ENCODE results near the gene ZNF474. TPM values are rescaled to one million over a fixed set of nuclear protein-coding genes. Genes with fewer than 3 reads are reported as not detected.

Gene ZNF474
- total RNA-seq, 1 experiment from 2014 or later = 4.9 TPM

DNA sequence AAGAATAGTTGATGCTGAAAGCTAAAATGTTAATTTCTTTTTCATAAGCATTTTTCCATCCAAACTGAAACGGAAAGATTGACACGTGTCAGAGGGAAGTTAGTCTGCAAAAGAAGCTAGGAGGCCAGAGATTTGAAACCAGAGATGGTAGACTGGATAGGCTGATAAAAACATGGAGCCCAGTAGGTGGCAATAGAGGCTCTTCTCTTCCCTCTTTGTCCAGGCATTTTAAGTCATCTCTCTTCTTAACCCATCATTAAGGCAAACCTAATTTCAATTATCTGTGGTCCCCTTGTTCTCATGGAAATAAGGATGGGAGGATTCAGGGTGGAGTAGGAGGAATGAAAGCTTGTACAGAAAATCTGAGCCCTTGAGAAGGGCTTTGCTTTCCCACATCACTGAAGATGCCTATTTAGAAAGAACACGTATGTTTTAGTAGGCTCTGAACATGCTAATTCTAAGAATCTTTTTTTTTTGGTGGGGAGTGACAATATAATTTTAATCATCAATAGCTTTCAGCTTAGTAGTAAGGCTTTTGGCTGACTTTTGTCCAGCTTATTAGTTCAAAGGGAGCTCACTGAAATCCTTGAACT is 66.6 kb downstream of the ZNF474 start:
- in situ Hi-C loops (cut with HindIII; ENCODE audit: low pct_unique_long_range_greater_than_20kb, low sequenced_read_pairs) = no loop called here
- DNase-seq (ENCODE audit: low read depth) = peak; percentile 22

DNA sequence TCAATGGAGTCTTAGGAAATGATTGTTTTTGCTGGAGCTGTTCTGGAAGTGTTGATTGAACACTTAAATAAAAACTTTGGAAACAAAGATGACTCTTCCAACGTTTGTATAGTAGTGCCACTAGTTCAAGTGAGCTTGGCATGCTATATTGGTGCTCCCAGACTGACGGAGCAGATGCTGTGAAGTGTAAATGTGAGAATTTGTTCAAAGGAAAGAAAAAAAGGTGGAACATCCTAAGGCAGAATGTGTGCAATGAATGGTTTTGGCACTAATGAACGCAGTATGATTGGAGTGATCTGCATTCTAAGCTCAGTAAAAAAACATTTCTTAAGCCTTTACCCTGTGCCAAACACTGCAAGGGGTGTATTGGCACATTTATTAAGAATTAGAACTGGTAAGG is 69.8 kb downstream of the ZNF474 start:
- no peak for DNase-seq (ENCODE audit: low read depth)
- in situ Hi-C loops (cut with HindIII; ENCODE audit: low pct_unique_long_range_greater_than_20kb, low sequenced_read_pairs) = no loop called here

DNA sequence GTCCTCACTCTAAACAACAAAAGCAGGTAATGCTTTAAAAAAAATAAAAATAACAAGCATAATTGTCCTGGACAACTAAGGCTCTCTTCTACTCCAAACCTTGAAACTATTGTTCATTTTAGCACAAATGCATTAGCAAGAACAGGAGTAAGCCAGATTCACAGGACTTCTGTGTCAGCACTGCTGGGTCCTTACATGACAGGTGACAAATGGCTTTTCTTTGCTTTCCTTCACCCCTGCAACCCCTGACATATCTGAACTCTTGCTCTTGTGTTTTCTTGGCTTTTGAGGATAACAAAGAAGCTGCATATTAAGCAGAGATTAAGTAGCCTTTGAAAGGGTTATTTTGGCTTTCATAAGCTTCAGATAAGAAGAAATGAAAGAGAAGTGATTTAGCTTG is 71.1 kb downstream of the ZNF474 start:
- in situ Hi-C loops (cut with HindIII; ENCODE audit: low pct_unique_long_range_greater_than_20kb, low sequenced_read_pairs) = no loop called here
- no peak for DNase-seq (ENCODE audit: low read depth)

DNA sequence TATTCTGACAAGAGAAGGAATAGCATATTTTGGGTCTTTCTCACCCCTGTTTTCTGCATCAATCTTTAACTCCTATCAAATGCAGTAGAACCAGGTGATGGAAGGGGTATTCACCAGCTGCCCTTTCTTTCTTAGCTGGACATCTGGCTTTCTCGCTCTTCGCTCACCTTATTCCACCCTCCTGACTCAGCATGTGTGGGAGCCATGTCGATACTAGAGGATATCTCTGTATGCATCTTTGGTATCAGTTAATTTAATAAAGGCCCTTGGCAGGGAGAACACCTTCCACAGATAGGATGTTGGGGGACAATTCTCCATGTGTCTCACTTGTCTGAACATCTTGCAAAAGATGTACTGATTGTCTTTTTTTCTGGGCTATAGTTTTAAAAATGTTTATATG is 71.5 kb downstream of the ZNF474 start:
- in situ Hi-C loops (cut with HindIII; ENCODE audit: low pct_unique_long_range_greater_than_20kb, low sequenced_read_pairs) = no loop called here
- no peak for DNase-seq (ENCODE audit: low read depth)

DNA sequence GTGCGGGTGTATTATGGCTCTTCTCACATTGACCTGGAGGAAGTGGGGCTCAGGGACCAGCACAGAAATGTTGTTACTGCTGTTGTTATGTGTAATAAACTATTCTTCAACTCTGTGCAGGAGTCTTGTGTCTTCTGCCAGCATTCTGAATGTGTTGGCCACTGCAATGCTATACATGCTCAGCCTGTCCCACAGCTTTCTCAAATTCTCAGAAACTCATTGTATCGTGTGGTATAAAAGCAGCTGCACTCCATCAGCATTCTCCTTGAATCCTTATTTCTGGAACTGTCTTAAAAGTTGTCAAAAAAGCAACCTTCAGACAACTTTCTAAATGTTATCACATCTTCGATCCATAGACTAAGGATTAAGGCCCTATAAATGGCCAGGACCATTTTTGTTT is 72.0 kb downstream of the ZNF474 start:
- in situ Hi-C loops (cut with HindIII; ENCODE audit: low pct_unique_long_range_greater_than_20kb, low sequenced_read_pairs) = no loop called here
- no peak for DNase-seq (ENCODE audit: low read depth)

DNA sequence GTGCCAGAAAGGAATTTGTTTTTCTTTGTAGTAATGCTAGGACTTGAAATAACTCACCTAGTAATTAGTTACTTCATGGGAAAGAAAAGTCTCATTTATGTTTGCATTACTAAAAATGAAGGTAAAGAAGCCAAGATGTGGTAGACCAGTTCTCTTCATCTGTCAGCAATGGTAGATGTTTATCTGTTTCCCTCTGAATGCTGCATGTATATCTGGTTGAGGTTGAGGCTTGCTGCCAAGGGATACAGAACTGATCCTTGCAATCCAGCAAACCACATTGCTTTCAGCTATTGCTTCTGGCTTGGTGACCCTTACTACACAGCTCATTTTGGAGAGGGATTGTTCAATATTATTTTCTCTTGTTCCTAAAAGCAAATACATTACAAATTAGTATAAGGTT is 73.6 kb downstream of the ZNF474 start:
- in situ Hi-C loops (cut with HindIII; ENCODE audit: low pct_unique_long_range_greater_than_20kb, low sequenced_read_pairs) = no loop called here
- DNase-seq (ENCODE audit: low read depth) = no peak

Other genes starting within 250 kb of the ZNF474 start
- gene SRFBP1, start 167.6 kb upstream of the ZNF474 start, total RNA-seq (2014; rRNA removed; shearing (Covaris generic); ENCODE audit: low replicate concordance) = 7.6 and 12.9 TPM in 2 replicates
- gene LOX, start 51.3 kb upstream of the ZNF474 start, total RNA-seq (2014; rRNA removed; shearing (Covaris generic); ENCODE audit: low replicate concordance) = 49.6 and 60.5 TPM in 2 replicates
- not detected in 2 replicates for gene SNCAIP, start 182.7 kb downstream of the ZNF474 start, total RNA-seq (2014; rRNA removed; shearing (Covaris generic); ENCODE audit: low replicate concordance)

All from Caki2 (cell line).